ENCODE results near the gene DUSP9. TPM values are rescaled to one million over a fixed set of nuclear protein-coding genes. Genes with fewer than 3 reads are reported as not detected.
A peak's percentile ranks its signal among the peaks of the same experiment; 100 is the strongest.
"Not testable (repeated sequence)": the region's sequence is repeated elsewhere in the genome, so short reads cannot be mapped to it uniquely, and the experiment has no call there.

DUSP9 gene
- total RNA-seq, 2 donors from 2014 or later: not detected

DNA sequence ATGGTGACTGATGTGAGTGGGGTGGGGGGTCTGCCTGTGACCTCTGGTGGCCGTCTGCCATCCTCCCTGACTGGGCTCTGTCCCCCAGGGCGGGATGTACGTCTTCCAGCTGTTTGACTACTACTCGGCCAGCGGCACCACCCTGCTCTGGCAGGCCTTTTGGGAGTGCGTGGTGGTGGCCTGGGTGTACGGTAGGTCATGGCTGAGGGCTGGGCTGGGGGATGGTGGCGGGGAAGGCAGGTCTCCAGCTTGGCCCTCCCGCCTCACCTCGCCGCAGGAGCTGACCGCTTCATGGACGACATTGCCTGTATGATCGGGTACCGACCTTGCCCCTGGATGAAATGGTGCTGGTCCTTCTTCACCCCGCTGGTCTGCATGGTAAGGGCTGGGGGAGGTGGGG is 47.3 kb downstream of the DUSP9 start:
- not testable (repeated sequence) for H3K4me1 Mint-ChIP-seq; H3K27me3 Mint-ChIP-seq; H3K27ac Mint-ChIP-seq; H3K4me3 Mint-ChIP-seq; H3K36me3 Mint-ChIP-seq (ENCODE audit: low read depth); DNase-seq; ATAC-seq; H3K9me3 ChIP-seq (ENCODE audit: control insufficient read depth, low read length, poor library complexity, severe bottlenecking)

DNA sequence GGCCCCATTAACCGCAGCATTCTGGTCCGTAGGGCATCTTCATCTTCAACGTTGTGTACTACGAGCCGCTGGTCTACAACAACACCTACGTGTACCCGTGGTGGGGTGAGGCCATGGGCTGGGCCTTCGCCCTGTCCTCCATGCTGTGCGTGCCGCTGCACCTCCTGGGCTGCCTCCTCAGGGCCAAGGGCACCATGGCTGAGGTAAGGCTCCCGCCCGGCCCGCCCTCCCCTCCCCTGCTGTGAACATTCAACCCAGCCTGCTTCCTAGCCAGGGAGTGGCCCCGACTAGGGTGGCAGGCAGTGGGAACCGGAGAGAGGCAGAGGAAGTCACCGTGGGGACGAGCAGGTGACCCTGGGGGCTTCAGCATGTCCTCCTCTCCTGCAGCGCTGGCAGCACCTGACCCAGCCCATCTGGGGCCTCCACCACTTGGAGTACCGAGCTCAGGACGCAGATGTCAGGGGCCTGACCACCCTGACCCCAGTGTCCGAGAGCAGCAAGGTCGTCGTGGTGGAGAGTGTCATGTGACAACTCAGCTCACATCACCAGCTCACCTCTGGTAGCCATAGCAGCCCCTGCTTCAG is 47.8 kb downstream of the DUSP9 start:
- ATAC-seq (no peak), DNase-seq (no peak)
- Mint-ChIP-seq H3K4me3 (no peak overlapping the region), H3K4me1 (peaks cover 5% of the 10 kb centered on the region), H3K36me3 (ENCODE audit: low read depth) (no peaks in the 10 kb centered on the region), H3K27me3 (no peaks in the 10 kb centered on the region), H3K27ac (no peak overlapping the region)
- H3K9me3 ChIP-seq (ENCODE audit: control insufficient read depth, low read length, poor library complexity, severe bottlenecking): no peaks in the 10 kb centered on the region

DNA sequence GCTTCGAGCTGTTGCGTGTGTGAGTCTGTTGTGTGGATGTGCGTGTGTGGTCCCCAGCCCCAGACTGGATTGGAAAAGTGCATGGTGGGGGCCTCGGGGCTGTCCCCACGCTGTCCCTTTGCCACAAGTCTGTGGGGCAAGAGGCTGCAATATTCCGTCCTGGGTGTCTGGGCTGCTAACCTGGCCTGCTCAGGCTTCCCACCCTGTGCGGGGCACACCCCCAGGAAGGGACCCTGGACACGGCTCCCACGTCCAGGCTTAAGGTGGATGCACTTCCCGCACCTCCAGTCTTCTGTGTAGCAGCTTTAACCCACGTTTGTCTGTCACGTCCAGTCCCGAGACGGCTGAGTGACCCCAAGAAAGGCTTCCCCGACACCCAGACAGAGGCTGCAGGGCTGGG is 49.1 kb downstream of the DUSP9 start:
- H3K36me3 Mint-ChIP-seq (ENCODE audit: low read depth): no peaks in the 10 kb centered on the region
- H3K27ac Mint-ChIP-seq: no peak overlapping the region
- H3K4me1 Mint-ChIP-seq: peaks cover 5% of the 10 kb centered on the region
- no peaks in the 10 kb centered on the region for H3K9me3 ChIP-seq (ENCODE audit: control insufficient read depth, low read length, poor library complexity, severe bottlenecking)
- H3K4me3 Mint-ChIP-seq: peak overlapping the region; percentile 49
- no peaks in the 10 kb centered on the region for H3K27me3 Mint-ChIP-seq
- ATAC-seq: no peak
- no peak for DNase-seq

DNA sequence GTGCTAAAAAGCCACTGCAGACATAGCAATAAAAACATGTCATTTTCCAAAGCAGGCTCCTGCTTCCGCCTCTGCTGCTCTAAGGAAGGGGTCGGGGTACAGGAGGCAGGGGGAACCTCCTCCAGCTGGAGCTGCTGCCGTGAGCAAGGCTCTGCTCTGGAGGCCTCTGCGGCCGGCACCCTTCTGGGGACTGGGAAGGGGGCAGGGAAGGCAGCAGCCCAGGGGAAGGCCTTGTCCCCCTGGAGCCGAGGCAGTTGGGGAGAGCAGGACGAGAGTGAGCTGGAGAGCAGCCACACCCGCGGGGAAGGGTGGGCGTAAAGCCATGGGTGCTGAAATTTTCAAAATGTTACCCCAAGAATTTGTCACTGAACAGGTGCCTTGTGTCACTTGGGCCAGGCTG is 49.5 kb downstream of the DUSP9 start:
- not testable (repeated sequence) for H3K9me3 ChIP-seq (ENCODE audit: control insufficient read depth, low read length, poor library complexity, severe bottlenecking); H3K27me3 Mint-ChIP-seq; ATAC-seq; H3K4me3 Mint-ChIP-seq; H3K4me1 Mint-ChIP-seq; H3K27ac Mint-ChIP-seq; H3K36me3 Mint-ChIP-seq (ENCODE audit: low read depth); DNase-seq

DNA sequence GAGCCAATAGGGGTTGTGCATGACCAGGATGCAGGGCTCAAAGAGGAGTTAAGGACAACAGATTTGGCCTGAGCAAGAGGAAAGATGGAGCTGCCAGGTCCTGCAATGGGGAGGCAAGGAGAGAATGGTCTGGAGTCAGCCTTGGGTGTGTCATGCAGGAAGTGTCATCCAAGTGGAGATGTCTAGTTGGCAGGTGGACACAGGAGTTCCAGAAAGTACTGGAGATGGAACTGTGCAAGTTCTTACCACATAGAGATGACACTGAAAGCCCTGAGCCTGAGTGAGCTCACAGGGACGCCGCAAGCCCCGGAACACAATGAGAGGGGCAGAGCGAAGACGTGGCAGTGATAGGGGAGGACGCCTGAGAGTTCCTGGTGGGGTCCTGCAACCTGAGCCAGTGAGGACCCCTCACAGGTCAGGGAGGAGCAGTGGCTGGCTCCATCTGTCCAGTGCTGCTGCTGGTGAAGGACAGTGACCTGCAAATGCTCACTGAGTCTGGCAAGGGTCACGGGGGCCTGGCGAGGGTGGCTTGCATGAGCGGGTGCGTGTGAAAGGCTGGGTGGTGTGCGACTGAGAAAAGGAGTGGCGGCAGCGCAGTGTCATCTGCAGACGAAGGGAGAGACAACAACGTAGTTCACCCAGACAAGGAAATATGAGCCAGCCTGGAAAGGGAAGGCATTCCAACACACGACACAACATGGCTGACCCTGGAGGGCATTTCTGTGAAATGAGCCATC is 50.2 kb downstream of the DUSP9 start:
- DNase-seq, ATAC-seq, H3K4me3 Mint-ChIP-seq: not testable (repeated sequence)

DNA sequence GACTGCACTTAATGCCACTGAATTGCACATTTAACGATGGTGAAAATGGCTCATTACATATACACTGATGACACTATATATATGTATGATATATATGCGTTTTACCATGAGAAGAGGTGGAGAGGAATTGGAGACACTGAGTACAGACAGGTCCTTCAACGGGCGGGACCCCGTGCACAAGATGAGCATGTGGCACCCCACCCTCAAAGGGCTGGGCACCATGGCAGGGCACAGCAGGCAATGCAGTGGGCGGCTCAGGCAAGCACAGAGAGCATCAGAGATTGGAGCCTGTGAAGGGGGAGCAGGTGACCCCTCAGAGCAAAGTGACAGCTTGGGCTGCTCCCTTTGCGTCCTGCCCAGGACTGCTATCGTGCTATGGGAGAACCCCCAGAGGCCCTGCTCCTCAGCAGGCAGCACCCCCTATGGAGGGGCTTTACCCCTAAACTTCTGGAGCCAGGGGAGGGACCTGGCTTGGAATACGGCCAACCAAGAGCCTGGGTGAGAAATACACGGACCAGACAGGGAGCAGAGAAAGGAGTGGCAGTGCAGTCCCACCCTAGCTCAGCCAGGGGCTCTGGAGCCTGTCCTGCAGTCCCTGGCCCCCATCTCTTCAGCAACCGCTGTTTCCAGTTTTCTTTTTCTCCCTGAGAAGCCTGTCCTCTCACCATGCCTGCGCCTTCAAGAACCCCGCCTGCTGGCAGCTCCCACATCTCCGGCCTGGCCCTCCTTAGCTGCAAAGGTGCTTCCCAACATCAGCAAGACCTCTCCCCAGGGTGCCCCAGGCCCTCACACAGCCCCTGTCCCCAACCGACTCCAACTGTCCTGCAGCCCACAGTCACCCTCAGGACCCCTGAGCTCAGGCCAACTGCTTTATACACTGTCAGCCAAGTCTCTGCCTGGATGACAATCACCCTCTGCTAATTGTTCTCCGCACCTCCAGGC is 51.2 kb downstream of the DUSP9 start:
- Mint-ChIP-seq H3K36me3 (ENCODE audit: low read depth) (no peaks in the 10 kb centered on the region), H3K27me3 (no peaks in the 10 kb centered on the region), H3K4me1 (no peaks in the 10 kb centered on the region), H3K27ac (peak overlapping the region; percentile 29), H3K4me3 (no peak overlapping the region)
- DNase-seq (no peak), ATAC-seq (no peak)
- no peaks in the 10 kb centered on the region for H3K9me3 ChIP-seq (ENCODE audit: control insufficient read depth, low read length, poor library complexity, severe bottlenecking)

More for the DNA sequence above, 50.2 kb downstream of the DUSP9 start:
- H3K4me1 Mint-ChIP-seq; H3K27me3 Mint-ChIP-seq; H3K9me3 ChIP-seq (ENCODE audit: control insufficient read depth, low read length, poor library complexity, severe bottlenecking); H3K27ac Mint-ChIP-seq; H3K36me3 Mint-ChIP-seq (ENCODE audit: low read depth): not testable (repeated sequence)

DNA sequence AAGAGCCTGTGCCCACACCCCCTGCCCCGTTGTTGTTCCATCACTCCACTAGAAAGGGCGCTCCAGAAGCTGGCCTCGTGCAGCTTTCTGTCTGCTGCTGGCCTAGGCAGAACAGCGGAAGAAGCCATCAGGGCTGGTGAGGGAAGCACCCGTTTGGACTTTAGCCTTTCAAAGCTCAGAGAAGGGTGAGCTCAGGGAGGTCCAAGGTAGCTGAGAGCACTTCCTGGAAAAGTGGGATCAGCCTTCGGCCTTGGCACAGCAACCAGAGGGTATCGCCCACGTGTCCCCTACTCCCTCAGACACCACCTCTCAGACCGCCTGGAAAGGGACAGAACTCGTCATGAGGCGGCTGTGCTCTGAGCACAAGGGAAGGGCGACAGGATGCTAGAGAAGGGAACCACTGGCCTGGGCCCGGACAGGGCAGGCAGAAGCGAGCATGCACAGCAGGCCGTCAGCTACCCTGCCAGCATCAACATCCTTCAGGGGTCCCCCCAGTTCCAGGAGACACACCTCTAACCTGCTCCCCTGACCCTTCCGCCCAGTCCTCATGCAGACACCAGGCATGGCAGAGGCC is 52.3 kb downstream of the DUSP9 start:
- not testable (repeated sequence) for DNase-seq; H3K9me3 ChIP-seq (ENCODE audit: control insufficient read depth, low read length, poor library complexity, severe bottlenecking); ATAC-seq; H3K4me3 Mint-ChIP-seq; H3K27me3 Mint-ChIP-seq; H3K4me1 Mint-ChIP-seq; H3K36me3 Mint-ChIP-seq (ENCODE audit: low read depth); H3K27ac Mint-ChIP-seq

DNA sequence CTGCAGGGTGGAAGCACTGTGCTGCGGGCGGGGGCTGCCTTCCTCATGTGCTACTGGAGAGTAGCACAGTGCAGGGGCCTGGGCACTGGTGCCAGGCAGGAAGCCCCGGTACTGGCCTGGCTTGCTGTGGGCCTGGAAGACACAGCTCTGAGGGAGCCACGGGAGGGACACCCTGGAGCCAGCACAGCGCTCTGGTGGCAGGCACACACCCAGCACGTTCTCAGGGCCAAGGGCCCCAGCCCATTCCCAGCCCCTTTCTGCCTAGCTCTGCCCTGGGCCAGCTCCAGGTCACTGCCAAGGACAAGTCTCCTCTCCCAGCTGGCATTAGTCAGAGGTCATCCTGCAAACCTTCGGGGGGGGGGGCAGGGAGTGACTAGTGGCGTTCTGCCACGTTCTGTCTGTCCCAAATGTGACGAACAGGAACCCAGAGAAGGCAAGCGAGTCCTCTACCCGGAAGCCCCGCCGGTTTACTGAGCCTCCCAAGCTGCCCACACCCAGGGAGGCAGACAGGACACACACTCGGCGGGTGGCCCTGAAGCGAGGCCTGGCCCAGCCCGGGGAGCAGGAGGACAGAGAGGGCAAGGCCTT is 52.9 kb downstream of the DUSP9 start:
- not testable (repeated sequence) for DNase-seq; H3K9me3 ChIP-seq (ENCODE audit: control insufficient read depth, low read length, poor library complexity, severe bottlenecking); H3K27me3 Mint-ChIP-seq; H3K4me3 Mint-ChIP-seq; H3K4me1 Mint-ChIP-seq; H3K36me3 Mint-ChIP-seq (ENCODE audit: low read depth); H3K27ac Mint-ChIP-seq; ATAC-seq

DNA sequence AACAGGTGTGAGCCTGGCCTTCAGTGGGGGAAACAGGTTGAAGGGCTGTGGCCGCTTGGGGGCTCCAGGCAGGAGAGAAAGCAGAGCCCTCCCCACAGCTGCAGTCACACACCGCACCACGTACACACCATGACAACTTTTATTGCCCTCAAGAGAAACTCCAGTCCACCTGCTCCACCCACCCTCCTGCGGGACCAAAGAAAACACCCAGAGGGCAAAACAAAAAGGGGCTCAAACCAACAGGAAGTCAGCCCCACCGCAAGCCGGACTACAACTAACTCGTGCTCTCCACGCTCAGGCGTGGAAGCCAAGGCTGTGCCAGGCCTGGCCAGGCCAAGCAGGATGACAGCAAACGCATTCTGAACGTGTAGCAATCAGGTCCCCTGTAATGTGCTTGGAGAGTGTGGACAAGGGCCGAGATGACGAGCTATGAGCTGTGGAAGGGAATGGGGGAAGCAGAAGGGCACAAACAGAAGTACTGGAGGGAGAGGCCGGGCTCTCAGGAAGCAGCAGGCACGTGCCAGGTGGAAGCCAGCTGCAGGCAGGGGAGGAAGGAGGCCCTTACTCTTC is 53.5 kb downstream of the DUSP9 start:
- Mint-ChIP-seq H3K27ac (no peak overlapping the region), H3K27me3 (no peaks in the 10 kb centered on the region), H3K4me3 (no peak overlapping the region), H3K4me1 (no peaks in the 10 kb centered on the region), H3K36me3 (ENCODE audit: low read depth) (no peaks in the 10 kb centered on the region)
- ATAC-seq (no peak), DNase-seq (no peak)
- H3K9me3 ChIP-seq (ENCODE audit: control insufficient read depth, low read length, poor library complexity, severe bottlenecking): no peaks in the 10 kb centered on the region

Other genes starting within 250 kb of the DUSP9 start
- gene PNMA6E, start 245.9 kb upstream of the DUSP9 start, total RNA-seq: not detected
- gene ZFP92, start 235.7 kb upstream of the DUSP9 start, total RNA-seq: 1 to 10 TPM in 1 of 2 donors, under 1 TPM in 1; 0.50 to 1.2 TPM
- gene TREX2, start 201.1 kb upstream of the DUSP9 start, total RNA-seq: 1 to 10 TPM; 2.0 to 3.3 TPM
- 10 to 100 TPM; 27.1 to 34.2 TPM for gene HAUS7, start 176.6 kb upstream of the DUSP9 start, total RNA-seq
- gene BGN, start 152.2 kb upstream of the DUSP9 start, total RNA-seq: not detected
- gene ATP2B3, start 129.6 kb upstream of the DUSP9 start, total RNA-seq: not detected
- 10 to 100 TPM; 14.6 to 19.2 TPM for gene CCNQ, start 48.1 kb upstream of the DUSP9 start, total RNA-seq
- gene PNCK, start 26.6 kb downstream of the DUSP9 start, total RNA-seq: under 1 TPM in 1 of 2 donors, not detected in 1; 0.72 TPM
- 1 to 10 TPM; 3.4 to 4.4 TPM for gene SLC6A8, start 40.7 kb downstream of the DUSP9 start, total RNA-seq
- gene BCAP31, start 77.2 kb downstream of the DUSP9 start, total RNA-seq: 100 to 1,000 TPM; 101 TPM
- 10 to 100 TPM; 14.7 to 17.7 TPM for gene ABCD1, start 77.7 kb downstream of the DUSP9 start, total RNA-seq
- 1 to 10 TPM in 1 of 2 donors, under 1 TPM in 1; 0.25 to 2.9 TPM for gene PLXNB3, start 117.0 kb downstream of the DUSP9 start, total RNA-seq
- gene SRPK3, start 133.8 kb downstream of the DUSP9 start, total RNA-seq: not detected
- 10 to 100 TPM; 46.4 to 52.4 TPM for gene IDH3G, start 147.2 kb downstream of the DUSP9 start, total RNA-seq
- gene SSR4, start 147.5 kb downstream of the DUSP9 start, total RNA-seq: 100 to 1,000 TPM; 204 to 212 TPM
- gene PDZD4, start 183.3 kb downstream of the DUSP9 start, total RNA-seq: 10 to 100 TPM; 31.1 to 45.6 TPM
- gene L1CAM, start 239.0 kb downstream of the DUSP9 start, total RNA-seq: 1 to 10 TPM; 2.3 to 3.9 TPM